ENCODE data around the gene AFF3. TPM values are rescaled to one million over a fixed set of nuclear protein-coding genes. Genes with fewer than 3 reads are reported as not detected.

AFF3 gene
- total RNA-seq, 1 experiment from 2014 or later: 0.22 TPM

- Mint-ChIP-seq H3K27ac (no peak overlapping the region; a peak in 1 of 7 replicates), H3K4me3 (no peak overlapping the region), H3K27me3 (ENCODE audit: low read depth) (peaks cover 1% of the 10 kb centered on the region; the same call in 1 of the 2 replicates), H3K4me1 (no peaks in the 10 kb centered on the region), H3K9me3 (no peaks in the 10 kb centered on the region), H3K36me3 (ENCODE audit: insufficient read depth in 1 of 3, low read depth in 3 of 3) (no peaks in the 10 kb centered on the region)
- Histone ChIP-seq H2BK12ac (ENCODE audit: insufficient read length, low read depth, low read length) (no peak overlapping the region), H3K27ac (ENCODE audit: insufficient read length, low read depth, low read length) (no peak overlapping the region), H3K4me2 (ENCODE audit: insufficient read depth, insufficient read length, low read length) (no peak overlapping the region), H3K23ac (ENCODE audit: insufficient read length, low read depth, low read length) (no peak overlapping the region), H3K9ac (ENCODE audit: extremely low read depth, insufficient read length, low read length) (no peak overlapping the region), H2BK20ac (ENCODE audit: low read depth, low read length, poor library complexity, severe bottlenecking) (no peak overlapping the region), H2AK5ac (ENCODE audit: insufficient read length, low read length) (no peak overlapping the region), H3K9me3 (ENCODE audit: control insufficient read depth, low read depth, low read length) (no peaks in the 10 kb centered on the region), H3K79me1 (ENCODE audit: insufficient read depth, low read depth, low read length, poor library complexity, severe bottlenecking) (no peaks in the 10 kb centered on the region), H2BK15ac (ENCODE audit: low read depth, low read length) (no peak overlapping the region), H2AFZ (ENCODE audit: low read length) (no peak overlapping the region), H3K18ac (ENCODE audit: insufficient read length, low read depth, low read length) (no peak overlapping the region), H3K27me3 (ENCODE audit: insufficient read depth, low read length) (no peaks in the 10 kb centered on the region), H3T11ph (ENCODE audit: low read length) (no peak overlapping the region), H4K8ac (replicated peaks; ENCODE audit: insufficient read length, low read depth, low read length) (no peak overlapping the region), H4K91ac (ENCODE audit: insufficient read length, low read depth, low read length) (no peak overlapping the region), H3K4ac (ENCODE audit: low read depth, low read length) (no peak overlapping the region), H4K5ac (ENCODE audit: insufficient read length, low read depth, low read length) (no peak overlapping the region), H3K4me1 (ENCODE audit: insufficient read depth, low read length) (no peaks in the 10 kb centered on the region), H3K79me2 (ENCODE audit: insufficient read depth, low read length) (no peaks in the 10 kb centered on the region), H3K23me2 (ENCODE audit: insufficient read length, low read depth, low read length, poor library complexity, severe bottlenecking) (no peaks in the 10 kb centered on the region), H3K56ac (ENCODE audit: insufficient read length, low read depth, low read length) (no peak overlapping the region), H2BK5ac (ENCODE audit: insufficient read length, low read length) (no peak overlapping the region), H2BK120ac (ENCODE audit: low read depth, low read length, poor library complexity, severe bottlenecking) (no peak overlapping the region), H4K20me1 (ENCODE audit: control insufficient read depth, insufficient read depth, insufficient read length) (no peaks in the 10 kb centered on the region), H3K14ac (ENCODE audit: insufficient read depth, low read length) (no peak overlapping the region)
- TF ChIP-seq CTCF (conservative IDR thresholded peaks at IDR 0.05): no peak
- WGBS (ENCODE audit: extremely low coverage, insufficient read length, low lambda C conversion rate): no CpG with 5 or more reads among the region's 6 CpGs
- no peak for DNase-seq
Measured at GRCh38 chr2:99763764-99764163, 378.6 kb downstream of the AFF3 start.
